H1 (cell line): Measurements from ENCODE around the gene DXO.

ENCODE experiments used
- BACH1 ChIP-seq: IDR thresholded peaks from 2 replicates; pipeline ENCODE4 v1.6.1; 2012; ENCODE audit warnings: low read length, improper control_type of control experiment
- CEBPB ChIP-seq: IDR thresholded peaks from 2 replicates; pipeline ENCODE4 v1.6.1; 2012; ENCODE audit warnings: low read depth, low read length
- CTCF ChIP-seq, 3 experiments: IDR thresholded peaks; 1 replicate in 2 of 3; 2 replicates in 1 of 3; pipeline versions ENCODE4 v1.5.1 to v1.6.1; 2011; ENCODE audit warnings: low read length in 3 of 3, mild to moderate bottlenecking in 3 of 3, inconsistent platforms in 2 of 3, low read depth in 1 of 3, moderate library complexity in 1 of 3; ENCODE audit not compliant: insufficient read depth in 1 of 3; ENCODE audit errors: control extremely low read depth in 1 of 3
- SIX5 ChIP-seq: IDR thresholded peaks from 2 replicates; pipeline ENCODE4 v1.6.1; 2011; ENCODE audit warnings: mild to moderate bottlenecking, low read depth, low read length

DNA sequence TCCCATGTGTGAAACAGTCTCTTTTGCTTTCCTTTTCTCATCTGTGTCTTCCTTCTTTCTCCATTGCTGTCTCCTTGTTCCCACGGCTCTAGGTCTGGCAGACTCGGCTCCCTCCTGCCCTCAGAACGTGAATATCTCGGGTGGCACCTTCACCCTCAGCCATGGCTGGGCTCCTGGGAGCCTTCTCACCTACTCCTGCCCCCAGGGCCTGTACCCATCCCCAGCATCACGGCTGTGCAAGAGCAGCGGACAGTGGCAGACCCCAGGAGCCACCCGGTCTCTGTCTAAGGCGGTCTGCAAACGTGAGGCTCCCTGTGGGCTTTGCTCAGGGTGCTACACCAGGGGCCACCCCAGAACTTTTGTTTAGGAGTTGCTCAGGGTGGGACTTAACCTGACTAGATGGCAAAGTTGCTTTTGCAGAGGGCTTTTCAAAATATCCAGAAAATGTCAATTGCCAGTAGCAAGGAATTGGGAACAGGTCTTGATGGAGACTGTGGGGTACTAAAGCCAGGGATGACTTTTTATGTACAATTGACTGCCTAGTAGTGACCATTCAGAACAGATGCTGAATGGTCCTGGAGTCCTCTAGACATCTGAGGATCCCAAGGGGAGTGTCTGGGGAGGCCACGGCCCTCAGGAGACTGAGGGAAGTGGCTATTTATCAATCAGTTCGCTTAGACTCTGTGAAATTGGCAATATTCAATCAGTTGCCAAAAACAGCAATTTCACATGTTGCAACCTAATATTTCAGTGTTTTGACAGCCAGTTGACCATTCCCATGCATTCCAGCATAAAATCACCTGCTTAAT lies 43.9 kb downstream of the DXO start:
- TF ChIP-seq CEBPB (no peak), SIX5 (no peak), CTCF (IDR thresholded peaks at IDR 0.05; ENCODE audit: control extremely low read depth in 1 of 3, insufficient read depth in 1 of 3, low read depth in 1 of 3, low read length in 3 of 3) (no peak), BACH1 (no peak)
